Activated CD8-positive, alpha-beta memory T cell treated with anti-CD3 and anti-CD28 coated beads for 36 hours (primary cell): ENCODE measurements around the gene ADAM30. TPM values are rescaled to one million over a fixed set of nuclear protein-coding genes. Genes with fewer than 3 reads are reported as not detected.
"Not testable (repeated sequence)": the region's sequence is repeated elsewhere in the genome, so short reads cannot be mapped to it uniquely, and the experiment has no call there.

ENCODE experiments used
- CTCF ChIA-PET: fragments of 350-600 bp; sonication (Branson Sonifier 250); formaldehyde crosslinking; loops from one replicate; lab custom pipeline; 2021; ENCODE audit warnings: antibody characterized with exemption; lab: Charles Lee
- POLR2A ChIA-PET: fragments of 350-600 bp; sonication (Branson Sonifier 250); formaldehyde crosslinking; loops from one replicate; lab custom pipeline; 2021; ENCODE audit warnings: antibody characterized with exemption; lab: Charles Lee
- total RNA-seq, 2 experiments: library from RNA; stranded (reverse); gene quantifications; one replicate each; pipeline ENCODE4 v1.2.3, GENCODE V29; 2021

Gene ADAM30
- total RNA-seq, 2 experiments from 2014 or later, result not detected

DNA sequence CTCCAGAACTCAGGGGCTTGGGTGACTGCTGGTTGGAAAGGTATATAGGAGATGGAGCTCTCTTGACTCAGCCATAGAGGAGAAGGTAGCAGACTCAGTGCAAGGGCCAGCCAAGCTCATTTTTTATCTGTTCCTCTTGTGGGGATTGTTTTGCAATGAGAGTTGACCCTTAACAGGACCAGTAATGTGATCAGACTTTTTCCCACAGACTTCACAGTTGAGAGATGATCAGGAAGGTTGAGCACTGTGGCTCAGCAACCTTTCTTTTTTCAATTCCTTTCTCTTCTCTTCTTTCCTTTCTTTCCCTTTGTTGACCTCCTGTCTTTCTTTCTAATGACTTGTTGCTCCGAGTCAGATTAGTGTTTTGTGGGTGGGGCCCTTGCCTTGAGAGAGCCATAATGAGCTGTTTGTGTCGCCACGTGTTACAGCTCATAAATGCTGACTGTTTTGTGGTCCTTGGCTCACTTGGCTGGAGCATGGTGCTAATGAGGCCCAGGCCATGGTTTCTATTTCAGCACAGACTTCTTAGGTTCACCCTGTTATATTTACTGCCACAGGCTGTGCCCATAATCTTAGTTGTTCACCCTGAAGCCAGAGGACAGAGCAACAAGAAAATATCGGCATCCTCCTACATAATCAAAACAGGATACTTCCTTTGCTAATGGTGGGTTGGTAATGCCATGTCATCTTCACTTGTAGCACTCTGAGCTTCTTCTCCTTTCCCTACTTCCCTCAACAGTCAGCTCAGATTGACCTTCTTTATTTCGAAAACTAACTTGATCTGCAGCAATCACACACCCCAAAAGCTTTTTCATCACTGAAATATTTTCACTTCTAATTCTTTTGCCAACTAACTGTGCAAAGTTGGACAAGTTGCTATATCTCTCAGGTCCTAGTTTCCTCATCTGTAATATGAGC lies 13.9 kb downstream of the ADAM30 start:
- CTCF ChIA-PET, result no interaction called here
- POLR2A ChIA-PET, result no interaction called here

DNA sequence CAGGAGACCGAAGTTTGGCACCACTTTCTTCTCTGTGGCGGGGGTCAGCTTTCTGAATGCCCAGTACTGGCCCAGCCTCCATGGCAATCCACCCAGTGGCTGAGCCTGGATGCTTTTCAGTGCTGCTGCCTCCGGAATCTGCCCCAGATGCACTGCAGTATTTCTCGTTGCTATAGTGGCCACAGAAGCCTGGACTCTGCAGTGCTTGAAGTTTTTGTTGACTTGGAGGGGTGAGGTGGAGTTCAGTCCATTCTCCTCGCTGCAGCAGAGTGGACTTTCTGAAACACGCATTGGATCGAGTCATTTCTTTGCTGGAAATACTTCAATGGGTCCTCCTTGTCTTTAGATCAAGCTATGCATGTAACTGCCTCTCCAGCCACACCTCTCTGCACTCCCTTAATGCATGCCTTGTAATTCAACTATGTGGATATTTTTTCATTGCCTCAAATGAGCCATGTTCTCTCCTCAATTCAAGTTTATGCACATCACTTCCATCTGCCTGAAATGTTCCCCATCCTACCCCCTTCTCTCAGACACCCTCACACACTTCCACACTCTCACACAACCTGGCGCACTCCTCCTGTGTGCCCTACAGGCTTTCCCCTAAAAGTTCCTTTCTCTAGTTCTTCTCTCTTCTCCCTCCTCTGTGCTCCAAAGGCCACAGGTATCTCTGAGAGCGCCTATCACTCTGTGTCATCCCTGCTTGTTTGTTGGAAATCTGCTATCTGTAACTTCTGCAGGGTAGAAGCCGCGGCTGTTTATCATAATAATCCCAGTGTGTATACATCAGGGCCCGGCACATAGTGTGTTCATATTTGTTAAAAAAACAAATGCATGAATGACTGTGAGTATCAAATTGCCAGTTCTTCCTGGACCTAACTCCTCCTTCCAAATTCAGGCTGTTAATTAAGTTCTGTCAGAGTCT lies 16.5 kb downstream of the ADAM30 start:
- ChIA-PET CTCF (interaction anchor here (1.7 kb wide), 1 partner anchor 10 kb away, joined by 4 read pairs; no protein-coding TSS in a partner anchor), POLR2A (no interaction called here)

DNA sequence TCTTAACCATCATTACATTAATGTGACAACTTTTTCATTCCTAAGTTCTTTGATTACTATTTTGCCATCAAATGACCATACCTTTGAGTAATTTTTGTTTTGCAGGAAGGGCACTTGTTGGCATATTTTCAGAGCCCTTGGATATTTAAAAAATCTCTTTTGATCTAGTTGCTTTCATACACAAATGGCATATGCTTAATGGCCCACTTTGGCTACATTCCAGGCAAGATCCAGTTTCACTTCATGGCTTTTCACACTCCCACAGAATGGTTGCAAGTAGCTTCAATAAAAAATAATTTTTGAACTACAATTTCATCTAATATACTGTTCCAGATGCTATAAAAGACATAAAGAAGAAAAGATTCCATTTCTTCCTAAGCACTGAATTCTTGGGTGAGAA lies 18.1 kb downstream of the ADAM30 start:
- POLR2A ChIA-PET, result no interaction called here
- CTCF ChIA-PET, result interaction anchor here (1.7 kb wide), 1 partner anchor 8 kb away, joined by 4 read pairs; no protein-coding TSS in a partner anchor

DNA sequence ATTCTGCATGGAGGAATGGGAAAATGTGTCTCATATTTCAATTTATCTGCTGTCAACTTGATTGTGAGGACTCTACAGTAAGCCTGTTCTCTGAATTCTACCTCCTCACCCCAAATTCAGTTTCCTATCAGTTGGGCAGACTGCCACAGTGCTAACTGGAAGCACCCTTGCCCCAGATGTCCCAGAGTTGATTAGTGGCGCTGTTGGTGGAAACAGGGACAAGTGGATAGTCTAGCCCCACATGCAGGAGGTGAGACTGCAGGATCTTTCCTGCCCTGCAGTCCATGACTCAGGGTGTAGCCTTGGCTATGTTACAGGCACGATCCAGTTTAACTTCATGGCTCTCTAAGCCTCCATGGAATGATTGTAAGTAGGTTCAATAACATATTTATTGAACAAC lies 22.1 kb downstream of the ADAM30 start:
- ChIA-PET POLR2A (no interaction called here), CTCF (no interaction called here)

DNA sequence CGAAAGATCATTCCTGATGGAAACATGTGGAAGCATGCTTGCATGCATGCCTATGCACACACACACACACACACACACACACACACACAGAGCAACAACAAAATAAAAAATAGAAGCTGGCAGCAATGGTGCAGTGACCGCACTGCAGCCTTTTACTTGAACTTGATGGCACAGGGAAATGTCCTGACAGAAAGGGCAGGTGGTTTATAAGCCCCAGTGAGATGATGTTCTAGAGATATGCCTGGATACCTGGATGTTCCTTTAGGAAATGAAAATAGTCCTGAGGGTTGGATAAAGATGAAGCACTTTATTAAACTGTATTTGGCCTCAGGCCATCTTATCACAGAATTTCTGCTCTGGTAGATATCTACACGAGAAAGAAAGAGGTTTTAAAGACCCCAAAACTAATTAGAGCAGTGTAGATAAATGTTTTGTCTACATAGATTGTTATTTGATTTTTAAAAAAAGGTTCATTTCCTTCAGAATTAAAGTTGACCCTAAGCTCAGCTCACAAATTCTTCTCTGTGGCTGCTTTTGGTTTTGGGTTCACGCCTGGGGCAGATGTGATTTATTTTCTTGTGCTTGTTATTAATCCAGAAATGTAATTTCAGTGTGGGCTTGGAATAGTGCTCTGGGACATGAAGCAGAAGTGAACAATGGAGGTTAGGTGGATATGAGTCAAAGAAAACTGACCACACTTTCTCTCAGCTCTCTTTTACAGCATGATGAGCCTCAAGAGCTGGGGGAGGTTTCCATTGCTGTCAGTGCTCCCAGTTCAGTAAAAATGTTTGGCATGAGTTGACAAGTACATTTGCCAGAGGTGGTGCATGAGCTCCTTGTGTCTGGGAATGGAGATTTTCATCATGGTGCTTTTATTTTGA lies 22.9 kb downstream of the ADAM30 start:
- POLR2A ChIA-PET, result no interaction called here
- CTCF ChIA-PET, result no interaction called here

DNA sequence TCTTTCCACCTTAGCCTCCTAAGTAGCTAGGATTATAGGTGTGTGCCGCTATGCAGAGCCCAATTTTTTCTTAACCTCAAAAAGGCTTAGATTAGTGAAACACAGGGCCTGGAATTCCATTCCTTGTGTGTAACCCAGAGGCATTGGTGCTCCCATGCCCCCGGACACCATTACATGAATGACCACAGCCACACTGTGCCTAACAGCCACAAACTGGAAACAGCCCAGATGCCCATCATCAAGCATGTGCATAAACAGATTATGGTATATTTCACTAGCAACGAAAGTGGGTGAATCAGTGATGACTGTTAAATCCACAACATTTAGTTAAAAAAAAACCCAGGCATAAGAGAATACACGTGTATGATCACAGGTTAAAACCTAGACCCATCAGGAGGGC lies 24.4 kb downstream of the ADAM30 start:
- POLR2A ChIA-PET, result no interaction called here
- CTCF ChIA-PET, result interaction anchor here (0.8 to 1.2 kb wide), 2 partner anchors 14 to 77 kb away, joined by 3 to 4 read pairs; no protein-coding TSS in a partner anchor

DNA sequence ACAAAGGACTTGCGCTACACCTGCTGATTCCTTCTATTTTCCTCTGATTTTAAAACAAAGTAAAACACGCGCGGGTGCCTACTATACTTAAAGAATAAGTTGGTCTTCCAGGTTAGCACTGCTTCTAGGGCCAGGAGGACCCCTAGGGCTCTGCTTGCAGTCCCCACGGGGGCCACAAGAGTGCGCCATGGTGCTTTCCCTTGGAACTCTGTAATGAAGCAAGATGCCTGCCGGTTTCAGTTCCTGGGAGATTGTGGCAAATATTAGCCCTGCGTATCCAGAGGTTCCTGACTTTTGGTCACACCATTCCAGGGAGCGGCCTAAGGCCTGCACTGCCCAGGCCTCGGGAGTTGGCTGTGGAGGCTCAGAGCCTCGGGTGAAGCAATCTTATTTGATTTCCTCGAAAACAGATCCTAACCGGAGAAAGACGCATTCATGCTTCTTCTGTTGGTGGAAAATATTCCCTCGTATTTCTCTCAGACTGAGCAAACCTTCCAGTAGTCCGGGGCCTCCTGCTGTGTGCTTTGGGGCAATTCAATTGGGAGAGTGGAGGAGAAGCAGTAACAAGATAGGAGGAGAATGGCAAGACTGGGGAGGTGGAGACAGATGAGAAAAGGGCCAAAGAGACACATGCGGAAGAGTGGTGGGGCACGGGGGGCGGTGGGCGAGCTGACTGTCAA lies 25.3 kb downstream of the ADAM30 start:
- CTCF ChIA-PET, result interaction anchor here (0.9 to 1.2 kb wide), 2 partner anchors 27 to 77 kb away, joined by 4 read pairs; no protein-coding TSS in a partner anchor
- POLR2A ChIA-PET, result no interaction called here

DNA sequence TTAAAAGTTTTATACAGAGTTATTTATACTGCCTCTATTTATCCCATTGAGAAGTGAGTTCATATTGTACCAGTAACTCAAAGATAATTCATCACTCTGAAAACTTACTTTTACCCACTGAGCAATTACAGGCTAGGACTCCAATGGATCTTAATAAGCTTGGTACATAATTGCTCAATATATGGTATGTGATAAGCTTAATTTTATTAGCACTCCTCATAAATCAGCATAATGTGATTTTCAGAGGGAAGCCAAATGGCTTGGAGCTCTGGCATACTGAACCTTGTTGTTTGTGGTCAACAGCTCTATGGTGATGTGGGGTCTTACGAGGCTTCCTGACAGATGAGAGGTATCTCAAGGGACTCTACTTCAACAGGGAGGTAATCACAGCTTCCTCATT lies 26.3 kb downstream of the ADAM30 start:
- ChIA-PET CTCF (interaction anchor here (0.9 to 1.7 kb wide), 2 partner anchors 9 to 26 kb away, joined by 4 read pairs; no protein-coding TSS in a partner anchor), POLR2A (no interaction called here)

DNA sequence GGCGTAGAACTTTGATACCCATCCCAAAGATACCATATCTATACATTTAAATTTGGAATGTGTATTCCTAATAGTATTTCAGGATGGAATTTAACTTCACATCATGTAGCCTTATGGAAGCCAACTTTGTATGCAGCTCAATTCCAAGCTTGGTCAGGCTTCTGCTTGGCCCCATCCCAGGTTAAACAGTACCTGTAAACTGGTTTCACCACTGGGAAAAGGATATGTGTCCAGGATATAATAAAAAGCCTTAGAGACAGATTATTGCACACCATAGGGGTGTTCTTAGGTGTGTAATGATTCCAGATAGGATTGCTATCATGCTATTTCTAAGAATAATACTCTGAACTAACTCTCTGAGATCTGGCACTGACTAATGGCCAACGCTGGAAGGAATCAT lies 28.1 kb downstream of the ADAM30 start:
- CTCF ChIA-PET, result interaction anchor here (1.2 kb wide), 1 partner anchor 18 kb away, joined by 5 read pairs; no protein-coding TSS in a partner anchor

DNA sequence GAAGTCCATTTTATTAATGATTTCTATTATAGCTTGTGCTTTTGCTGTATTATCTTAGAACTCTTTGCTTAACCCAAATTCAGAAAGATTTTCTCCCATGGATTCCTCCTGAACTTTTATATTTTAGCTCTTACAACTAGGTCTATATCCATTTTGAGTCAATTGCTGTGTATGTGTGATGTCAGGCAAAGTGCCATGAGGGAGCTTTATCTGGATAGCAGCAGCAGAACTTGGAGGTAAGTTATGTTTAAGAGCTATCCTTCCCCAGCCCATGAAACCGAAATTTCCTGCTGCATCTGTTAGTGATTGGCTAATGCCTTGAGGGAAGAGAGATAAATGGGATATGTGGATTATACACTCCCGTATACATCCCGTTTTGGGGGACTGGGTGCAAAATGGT lies 29.9 kb downstream of the ADAM30 start:
- CTCF ChIA-PET, result no interaction called here
- POLR2A ChIA-PET, result no interaction called here

More for the DNA sequence above, 28.1 kb downstream of the ADAM30 start:
- POLR2A ChIA-PET, result no interaction called here

DNA sequence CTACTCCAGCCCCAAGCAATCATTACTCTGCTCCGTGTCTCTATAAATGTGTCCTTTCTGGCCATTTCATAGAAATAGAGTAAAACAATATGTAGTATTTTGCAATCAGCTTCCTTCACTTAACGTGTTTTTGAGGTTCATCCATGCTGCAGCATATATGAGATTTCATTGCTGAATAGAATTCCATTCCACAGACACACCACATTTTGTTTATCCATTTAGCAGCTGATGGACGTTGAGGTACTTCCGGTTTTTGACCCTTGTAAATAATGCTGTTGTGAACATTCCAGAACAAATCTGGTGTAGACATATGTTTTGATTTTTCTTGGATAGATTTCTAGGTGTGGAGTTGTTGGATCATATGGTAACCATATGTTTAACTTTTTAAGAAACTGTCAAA lies 30.7 kb downstream of the ADAM30 start:
- CTCF ChIA-PET, result no interaction called here
- POLR2A ChIA-PET, result no interaction called here

DNA sequence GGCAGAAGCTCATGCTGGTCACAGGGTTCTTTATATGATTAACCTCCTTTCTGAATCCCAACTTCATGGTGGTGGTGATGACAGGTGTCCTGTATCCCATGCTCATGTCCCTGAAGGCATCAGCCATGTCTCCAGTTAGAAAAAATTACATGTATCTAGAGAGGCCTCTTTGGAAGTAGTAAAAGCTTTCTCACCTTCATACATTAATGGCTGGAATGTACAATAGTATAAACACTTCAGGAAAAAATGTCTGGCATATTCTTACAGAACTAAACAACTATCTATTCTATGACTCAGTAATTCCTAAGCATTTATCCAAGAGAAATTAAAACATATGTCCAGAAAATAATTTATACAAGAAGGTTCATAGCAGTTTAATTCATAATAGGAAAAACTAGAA lies 34.0 kb downstream of the ADAM30 start:
- POLR2A ChIA-PET, result no interaction called here
- CTCF ChIA-PET, result no interaction called here

DNA sequence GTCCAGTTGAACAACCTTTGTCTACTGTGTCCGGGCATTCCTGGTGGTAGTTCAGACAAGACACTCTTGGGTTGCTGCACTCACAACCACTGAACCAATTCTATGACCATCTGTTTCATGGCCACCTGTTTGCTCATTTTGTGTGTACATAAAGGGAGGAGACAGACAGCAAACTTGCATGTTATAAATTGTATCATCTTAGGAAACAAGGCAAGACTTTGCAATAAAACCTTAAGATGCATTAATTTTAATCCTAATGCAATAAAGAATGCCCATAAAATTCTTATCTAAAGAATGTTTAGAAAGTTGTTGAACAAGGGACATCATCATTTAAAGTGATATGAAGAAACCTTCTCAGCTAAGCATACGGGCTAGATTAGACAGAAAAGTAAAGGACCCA lies 34.8 kb downstream of the ADAM30 start:
- ChIA-PET POLR2A (no interaction called here), CTCF (no interaction called here)

DNA sequence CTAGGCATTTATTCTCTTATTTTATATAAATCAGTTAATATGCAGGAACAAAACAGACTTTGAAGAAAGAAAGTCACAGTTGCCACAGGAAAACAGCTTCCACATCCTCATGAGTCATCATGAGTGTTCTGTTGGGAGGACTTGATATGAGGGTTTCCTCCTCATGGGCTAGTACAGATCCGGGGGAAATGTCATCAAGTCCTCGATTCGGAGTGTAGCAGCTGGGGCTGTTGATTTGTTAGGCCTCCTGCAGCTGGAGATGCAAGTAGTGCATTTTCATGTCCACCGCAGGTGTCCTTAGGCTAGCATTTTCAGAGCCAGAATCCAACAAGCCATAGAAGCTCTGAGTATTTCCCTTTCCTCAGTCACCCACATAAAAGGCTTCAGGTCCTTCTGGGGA lies 36.7 kb downstream of the ADAM30 start:
- ChIA-PET CTCF (interaction anchor here (1.5 kb wide), 1 partner anchor 115 kb away, joined by 3 read pairs; no protein-coding TSS in a partner anchor), POLR2A (no interaction called here)

DNA sequence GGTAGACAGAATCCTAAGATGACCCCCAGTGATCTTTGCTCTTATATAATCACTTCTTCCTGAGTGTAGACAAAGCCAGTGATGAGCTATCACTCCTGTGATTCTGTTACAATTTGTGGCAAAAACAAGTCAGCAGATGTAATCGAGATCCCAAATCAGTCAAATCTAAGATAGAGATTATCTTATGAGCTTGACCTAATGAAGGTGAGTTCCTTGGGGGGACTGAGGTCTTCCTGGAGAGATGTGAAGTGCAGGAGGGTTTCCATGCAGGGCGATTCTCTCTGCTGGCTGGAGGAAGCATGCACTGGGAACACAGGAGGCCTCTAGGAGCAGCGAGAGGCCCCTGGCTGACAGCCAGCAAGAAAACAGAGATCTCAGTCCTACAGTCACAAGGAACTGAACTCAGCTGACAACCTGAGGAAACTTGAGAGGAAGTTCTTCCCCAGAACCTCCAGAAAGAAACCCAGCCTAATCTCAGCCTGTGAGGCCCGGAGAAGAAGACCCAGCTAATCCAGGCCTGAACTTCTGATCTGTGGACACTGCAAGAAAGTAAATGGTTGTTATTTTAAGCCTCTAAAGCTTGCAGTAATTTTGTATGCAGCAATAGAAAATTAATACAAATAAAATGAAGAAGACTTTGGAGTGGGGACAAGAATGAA lies 37.6 kb downstream of the ADAM30 start:
- CTCF ChIA-PET, result interaction anchor here (1.5 kb wide), 1 partner anchor 114 kb away, joined by 3 read pairs; no protein-coding TSS in a partner anchor
- POLR2A ChIA-PET, result not testable (repeated sequence)

DNA sequence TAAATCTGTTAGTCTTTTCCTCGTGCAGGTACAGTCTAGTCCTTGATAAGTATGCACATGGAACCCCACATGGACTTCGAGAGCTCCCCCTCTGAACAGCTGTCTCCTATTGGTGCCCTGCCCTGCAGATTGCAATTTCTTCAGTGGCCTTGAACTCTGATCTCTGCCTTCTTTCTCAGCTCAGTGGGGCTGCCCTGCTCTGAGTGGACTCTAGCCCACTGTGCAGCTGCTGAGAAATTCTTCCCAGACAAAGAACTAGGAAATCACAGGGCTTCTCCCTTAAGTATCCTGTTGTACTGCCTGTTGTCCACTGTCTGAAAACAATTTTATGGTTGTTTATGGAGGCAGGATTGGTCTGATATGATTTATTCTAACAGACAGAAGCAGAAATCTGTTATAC lies 38.2 kb downstream of the ADAM30 start:
- ChIA-PET POLR2A (no interaction called here), CTCF (interaction anchor here (1.5 kb wide), 1 partner anchor 114 kb away, joined by 3 read pairs; no protein-coding TSS in a partner anchor)

DNA sequence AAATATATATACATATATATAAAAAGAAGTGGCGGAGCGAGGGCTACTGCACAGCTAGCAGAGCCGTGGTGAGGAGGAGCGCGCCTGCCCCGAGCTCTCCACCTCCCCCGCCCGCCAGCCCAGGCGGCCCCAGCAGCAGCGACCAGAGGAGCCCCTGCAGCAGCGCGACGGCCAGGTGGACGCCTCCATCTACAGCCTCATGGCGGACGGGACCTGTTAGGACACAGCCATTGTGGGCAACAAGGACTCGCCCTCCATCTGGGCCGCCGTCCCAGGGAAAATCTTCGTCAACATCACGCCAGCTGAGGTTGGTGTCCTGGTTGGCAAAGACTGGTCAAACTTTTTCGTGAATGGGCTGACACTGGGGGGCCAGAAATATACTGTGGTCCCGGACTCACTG lies 43.2 kb downstream of the ADAM30 start:
- ChIA-PET CTCF (no interaction called here), POLR2A (no interaction called here)

DNA sequence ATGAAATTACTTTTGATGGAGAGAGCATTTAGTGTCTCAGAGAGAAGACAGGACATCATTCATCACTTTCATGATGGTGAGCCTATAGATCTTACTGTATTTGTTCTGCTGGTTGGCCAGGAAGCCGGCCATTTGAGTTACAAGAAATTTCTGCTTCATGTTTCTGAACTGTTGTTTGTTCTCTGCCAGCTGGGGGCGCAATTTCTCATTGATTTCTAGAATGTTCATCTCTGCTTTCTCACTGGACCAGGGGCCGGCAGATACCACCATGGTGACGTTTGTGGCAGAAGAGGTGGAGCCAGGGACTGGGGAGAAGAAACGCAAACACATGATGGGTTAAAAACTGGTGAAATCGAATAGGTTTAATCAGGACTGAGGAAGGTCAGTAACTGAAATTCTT lies 52.1 kb downstream of the ADAM30 start:
- CTCF ChIA-PET, result interaction anchor here (1.5 kb wide), 1 partner anchor 26 kb away, joined by 4 read pairs; no protein-coding TSS in a partner anchor
- POLR2A ChIA-PET, result not testable (repeated sequence)
